HEK293T (cell line): Measurements from ENCODE around the gene DMTF1.

Experiments
- CTCF ChIA-PET: fragments of 350-600 bp; formaldehyde crosslinking; extraction: SDS; loops from one replicate; lab custom pipeline; 2021; ENCODE audit warnings: antibody characterized with exemption, inconsistent platforms; lab: Yijun Ruan, JAX
- POLR2A ChIA-PET: fragments of 350-600 bp; formaldehyde crosslinking; extraction: SDS; loops from one replicate; lab custom pipeline; 2020; ENCODE audit warnings: antibody characterized with exemption, inconsistent platforms; lab: Yijun Ruan, JAX
- DNase-seq: peaks from one replicate; pipeline ENCODE4 v3.0.0; 2012; ENCODE audit warnings: mixed read lengths; ENCODE audit errors: extremely low spot score
- ARNT ChIP-seq: fragments of 450-650 bp; IDR thresholded peaks from 2 replicates; pipeline ENCODE4 v1.6.1; 2017; ENCODE audit warnings: mild to moderate bottlenecking
- BHLHE40 ChIP-seq: fragments of 450-650 bp; IDR thresholded peaks from 2 replicates; pipeline ENCODE4 v1.6.1; 2016; ENCODE audit warnings: mild to moderate bottlenecking, moderate library complexity, borderline replicate concordance
- CTBP1 ChIP-seq: fragments of 450-650 bp; IDR thresholded peaks from 2 replicates; pipeline ENCODE4 v1.6.1; 2016; ENCODE audit warnings: borderline replicate concordance
- ELF4 ChIP-seq: fragments of 450-650 bp; IDR thresholded peaks from 2 replicates; pipeline ENCODE4 v1.6.1; 2017; ENCODE audit warnings: antibody characterized with exemption
- FOXA1 ChIP-seq: fragments of 450-650 bp; IDR thresholded peaks from 2 replicates; pipeline ENCODE4 v1.6.1; 2016; ENCODE audit warnings: mild to moderate bottlenecking
- FOXK2 ChIP-seq: fragments of 450-650 bp; IDR thresholded peaks from 2 replicates; pipeline ENCODE4 v1.6.1; 2016; ENCODE audit warnings: mild to moderate bottlenecking
- FOXM1 ChIP-seq: fragments of 450-650 bp; IDR thresholded peaks from 2 replicates; pipeline ENCODE4 v1.6.1; 2017; ENCODE audit warnings: mild to moderate bottlenecking, borderline replicate concordance
- HDGF ChIP-seq: fragments of 450-650 bp; IDR thresholded peaks from 2 replicates; pipeline ENCODE4 v1.6.1; 2017; ENCODE audit warnings: antibody characterized with exemption, borderline replicate concordance
- L3MBTL2 ChIP-seq: fragments of 450-650 bp; conservative IDR thresholded peaks from 2 replicates; pipeline ENCODE4 v1.6.1; 2016; ENCODE audit warnings: mild to moderate bottlenecking
- LEF1 ChIP-seq: fragments of 450-650 bp; IDR thresholded peaks from 2 replicates; pipeline ENCODE4 v1.6.1; 2017; ENCODE audit warnings: mild to moderate bottlenecking, borderline replicate concordance
- NFRKB ChIP-seq: fragments of 450-650 bp; IDR thresholded peaks from 2 replicates; pipeline ENCODE4 v1.6.1; 2016; ENCODE audit warnings: mild to moderate bottlenecking, moderate library complexity
- SP1 ChIP-seq: fragments of 450-650 bp; IDR thresholded peaks from 2 replicates; pipeline ENCODE4 v1.6.1; 2017
- SUZ12 ChIP-seq: fragments of 450-650 bp; IDR thresholded peaks from 2 replicates; pipeline ENCODE4 v1.6.1; 2016; ENCODE audit warnings: mild to moderate bottlenecking
- TARDBP ChIP-seq: fragments of 450-650 bp; IDR thresholded peaks from 2 replicates; pipeline ENCODE4 v1.6.1; 2016
- ZNF384 ChIP-seq: fragments of 450-650 bp; IDR thresholded peaks from 2 replicates; pipeline ENCODE4 v1.6.1; 2016
- TF ChIP-seq, protein P1 (sequence below): fragments of 450-650 bp; IDR thresholded peaks from 2 replicates; pipeline ENCODE4 v1.6.1; 2016

Gene DMTF1

DNA sequence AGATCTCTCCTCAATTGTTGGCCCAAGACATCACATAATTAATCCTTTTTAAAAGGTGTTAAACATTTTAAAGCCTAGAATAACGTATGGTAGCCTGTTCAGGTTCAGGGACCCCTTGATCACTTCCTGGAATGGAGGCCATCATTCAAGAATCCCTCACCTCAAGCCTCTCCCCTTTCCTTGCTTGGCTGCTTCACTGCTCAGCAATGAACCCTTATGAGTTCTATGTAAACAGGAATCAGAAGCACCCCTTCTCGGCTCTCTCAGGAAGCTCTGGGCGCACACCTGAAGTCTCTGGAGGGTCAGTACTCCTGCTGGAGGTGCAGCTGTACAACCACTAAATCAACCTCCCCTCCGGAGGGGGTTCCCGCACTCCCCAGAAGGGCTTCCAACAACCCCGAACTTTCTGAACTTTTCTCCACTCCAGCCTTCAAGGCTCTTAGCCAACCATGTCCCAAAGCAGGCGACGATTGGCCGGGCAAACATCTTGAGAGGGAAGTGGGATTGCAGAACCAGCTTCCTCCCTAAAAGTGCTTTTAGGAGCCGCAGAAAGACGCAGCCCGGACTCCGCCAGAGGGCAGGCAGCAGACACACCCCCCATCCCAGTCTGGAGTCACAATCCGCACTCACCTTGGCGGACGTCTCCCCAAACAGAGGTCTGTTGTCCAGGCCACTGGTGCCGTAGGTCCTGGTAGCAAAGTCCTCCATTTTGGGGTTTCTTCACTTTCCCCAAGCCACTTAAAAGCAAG, 66.7 kb downstream of the DMTF1 start:
- ChIA-PET CTCF (interaction anchor here (1.1 kb wide), 2 partner anchors 17 to 66 kb away, joined by 3 read pairs; partner anchors contain the start of gene DMTF1), POLR2A (interaction anchor here (1.0 to 3.5 kb wide), 5 partner anchors 10 to 66 kb away, joined by 3 to 29 read pairs (median 4); partner anchors contain the start of gene DMTF1)
- no peak for TF ChIP-seq TARDBP
- TF ChIP-seq BHLHE40: no peak
- TF ChIP-seq L3MBTL2: no peak
- TF ChIP-seq FOXA1: no peak
- no peak for TF ChIP-seq ARNT
- no peak for TF ChIP-seq FOXM1
- TF ChIP-seq FOXK2: no peak
- no peak for TF ChIP-seq NFRKB
- TF ChIP-seq HDGF: no peak
- TF ChIP-seq SUZ12: no peak
- TF ChIP-seq ZNF384: no peak
- TF ChIP-seq CTBP1: no peak
- no peak for TF ChIP-seq ELF4
- no peak for TF ChIP-seq LEF1
- DNase-seq: peak; percentile 45

DNA sequence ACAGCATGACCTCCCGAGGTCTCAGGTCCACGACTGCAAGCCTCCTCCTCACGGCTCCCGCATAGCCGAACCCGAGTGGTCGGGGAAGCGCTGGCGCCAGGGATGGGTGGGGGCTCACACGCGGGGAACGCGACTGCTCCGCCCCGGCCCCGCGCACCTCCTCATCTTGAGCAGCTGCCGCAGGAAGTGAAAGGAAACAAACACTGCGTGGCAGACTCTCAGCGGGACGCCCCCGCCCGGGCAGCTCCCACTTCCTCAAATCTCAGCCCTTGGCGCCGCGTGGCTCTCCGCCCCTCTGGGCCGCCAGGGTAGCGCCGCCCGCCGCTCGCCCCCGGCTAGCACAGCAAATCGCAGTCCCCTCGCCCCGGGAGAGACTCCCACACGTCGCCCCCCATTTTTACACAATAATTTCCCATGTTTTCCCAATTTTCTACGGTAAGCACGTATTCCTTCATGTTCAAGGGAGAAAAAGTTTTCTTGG, 67.3 kb downstream of the DMTF1 start, which contains the start of gene TMEM243:
Gene TMEM243 (minus strand): TSS at position 188 of the 481 bp plus-strand sequence. CDS start 229 bp downstream, outside the sequence.
- ChIA-PET CTCF (interaction anchor here (1.1 kb wide), 2 partner anchors 17 to 67 kb away, joined by 3 read pairs; partner anchors contain the start of gene DMTF1), POLR2A (interaction anchor here (1.0 to 3.5 kb wide), 5 partner anchors 11 to 67 kb away, joined by 3 to 29 read pairs (median 4); partner anchors contain the start of gene DMTF1)
- DNase-seq: peak; percentile 64
- no peak for TF ChIP-seq FOXA1
- no peak for TF ChIP-seq CTBP1
- TF ChIP-seq, protein P1, sequence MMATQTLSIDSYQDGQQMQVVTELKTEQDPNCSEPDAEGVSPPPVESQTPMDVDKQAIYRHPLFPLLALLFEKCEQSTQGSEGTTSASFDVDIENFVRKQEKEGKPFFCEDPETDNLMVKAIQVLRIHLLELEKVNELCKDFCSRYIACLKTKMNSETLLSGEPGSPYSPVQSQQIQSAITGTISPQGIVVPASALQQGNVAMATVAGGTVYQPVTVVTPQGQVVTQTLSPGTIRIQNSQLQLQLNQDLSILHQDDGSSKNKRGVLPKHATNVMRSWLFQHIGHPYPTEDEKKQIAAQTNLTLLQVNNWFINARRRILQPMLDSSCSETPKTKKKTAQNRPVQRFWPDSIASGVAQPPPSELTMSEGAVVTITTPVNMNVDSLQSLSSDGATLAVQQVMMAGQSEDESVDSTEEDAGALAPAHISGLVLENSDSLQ: no peak
- TF ChIP-seq ELF4: no peak
- TF ChIP-seq LEF1: no peak
- TF ChIP-seq FOXK2: no peak
- TF ChIP-seq FOXM1: no peak
- no peak for TF ChIP-seq HDGF
- TF ChIP-seq ZNF384: no peak
- TF ChIP-seq NFRKB: no peak
- no peak; the same call in none of the 2 replicates for TF ChIP-seq L3MBTL2
- TF ChIP-seq BHLHE40: no peak
- no peak for TF ChIP-seq TARDBP
- no peak for TF ChIP-seq SP1
- no peak for TF ChIP-seq SUZ12
- TF ChIP-seq ARNT: no peak

DNA sequence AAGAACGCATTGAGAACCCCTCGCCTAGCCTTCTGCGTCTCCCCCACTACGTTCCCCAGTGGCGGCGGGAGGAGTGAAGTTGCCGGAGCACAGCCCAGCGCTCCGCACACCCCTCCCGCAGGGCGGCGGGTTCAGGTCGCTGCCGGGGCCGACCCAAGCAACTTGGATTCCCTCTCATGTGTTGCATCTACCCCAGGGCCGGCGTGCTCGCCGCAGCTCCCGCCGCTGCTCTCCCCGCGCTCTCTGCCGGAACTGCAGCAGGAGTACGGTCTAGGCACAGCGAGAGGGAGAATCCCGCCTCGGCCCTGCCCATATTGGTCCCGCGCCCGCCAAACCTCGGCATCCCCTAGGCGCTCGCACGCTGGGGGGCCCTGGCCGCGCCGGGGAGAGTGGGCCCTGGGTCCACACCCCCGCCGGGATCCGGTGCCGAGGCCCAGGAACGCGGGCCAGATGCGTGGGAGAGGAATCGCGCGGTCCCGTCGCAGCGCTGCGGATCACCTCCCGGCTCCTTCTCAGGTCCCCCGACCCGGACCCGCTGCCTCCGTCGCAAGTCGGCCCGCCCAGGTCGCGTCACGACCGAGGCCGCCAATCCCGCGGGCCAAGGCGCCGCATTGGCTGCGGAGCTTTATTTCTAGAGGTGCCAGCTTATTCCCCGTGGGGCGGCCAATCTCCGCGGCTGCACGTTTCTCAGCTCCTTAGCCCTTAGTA, 67.9 kb downstream of the DMTF1 start:
- ChIA-PET POLR2A (interaction anchor here (0.6 to 3.5 kb wide), 8 partner anchors 8 to 145 kb away, joined by 3 to 29 read pairs (median 3); partner anchors contain the start of gene DMTF1), CTCF (interaction anchor here (0.5 to 1.1 kb wide), 6 partner anchors 9 to 1496 kb away, joined by 3 to 4 read pairs (median 3); partner anchors contain the start of gene DMTF1)
- peak; percentile 84 for DNase-seq
- TF ChIP-seq, protein P1: peak; percentile 62
- TF ChIP-seq FOXM1: no peak

DNA sequence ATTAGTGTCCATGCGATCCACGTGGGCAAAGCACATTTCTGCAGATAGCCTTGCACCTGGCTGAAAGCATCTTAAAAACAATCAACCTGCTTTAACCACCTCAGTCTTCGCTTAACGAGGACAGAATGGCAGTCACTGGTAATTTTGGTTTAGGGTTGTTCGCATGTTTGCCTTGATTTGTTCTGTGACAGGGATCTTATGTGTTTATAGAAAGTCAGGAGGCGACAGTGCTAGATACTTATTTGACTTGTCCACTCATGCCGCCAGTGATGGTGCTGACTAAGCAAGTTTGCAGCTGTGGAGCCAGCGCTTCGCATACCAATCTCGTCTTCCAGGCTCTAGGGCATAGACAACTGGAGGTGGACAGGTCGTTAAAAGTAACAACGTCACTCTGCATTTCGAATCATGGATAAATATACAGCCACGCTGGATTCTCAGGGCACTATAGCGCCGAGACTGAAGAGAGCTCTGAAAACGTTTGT, 68.5 kb downstream of the DMTF1 start:
- ChIA-PET POLR2A (interaction anchor here (0.6 to 3.5 kb wide), 7 partner anchors 9 to 145 kb away, joined by 3 to 29 read pairs (median 3); partner anchors contain the start of gene DMTF1), CTCF (interaction anchor here (0.5 to 1.0 kb wide), 4 partner anchors 8 to 1495 kb away, joined by 3 to 4 read pairs (median 3); no protein-coding TSS in a partner anchor)
- peak; percentile 19 for DNase-seq
- TF ChIP-seq L3MBTL2 (peak; percentile 96), FOXK2 (no peak), ARNT (no peak)

DNA sequence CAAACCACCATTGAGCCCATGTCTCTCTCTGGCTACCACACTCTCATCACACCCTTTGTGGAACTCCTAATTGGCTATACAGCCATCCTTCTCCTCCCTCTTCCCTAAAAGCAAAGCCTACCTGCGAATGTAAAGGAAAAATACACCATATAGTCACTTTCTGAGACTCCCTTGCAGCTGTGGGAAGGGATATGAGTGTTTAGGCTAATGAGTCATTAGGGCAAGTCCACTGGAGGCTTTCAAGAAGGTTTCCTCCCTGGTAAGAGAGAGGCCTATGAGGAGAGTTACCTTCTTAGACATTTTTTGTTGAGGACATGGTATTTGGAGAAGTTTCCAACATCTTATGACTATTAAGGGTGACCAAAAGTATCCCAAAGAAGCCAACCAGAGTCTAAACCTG, 71.4 kb downstream of the DMTF1 start:
- no peak for DNase-seq
- ChIA-PET POLR2A (no interaction called here), CTCF (no interaction called here)
- TF ChIP-seq CTBP1: no peak
- TF ChIP-seq FOXA1: no peak
- TF ChIP-seq SP1: no peak
- TF ChIP-seq SUZ12: no peak
- no peak for TF ChIP-seq LEF1
- TF ChIP-seq TARDBP: no peak
- TF ChIP-seq ZNF384: no peak
- TF ChIP-seq NFRKB: no peak
- TF ChIP-seq, protein P1: no peak
- TF ChIP-seq L3MBTL2: no peak
- no peak for TF ChIP-seq BHLHE40
- TF ChIP-seq FOXM1: no peak
